ENCODE measurements around the gene TUT1.
"Not testable (repeated sequence)": the region's sequence is repeated elsewhere in the genome, so short reads cannot be mapped to it uniquely, and the experiment has no call there.

TUT1 gene

GRCh38 chr11:62591448-62592145 lies at the start of gene TUT1:
Gene TUT1 (minus strand): TSS chr11:62591523. CDS start chr11:62591485, 38 bp downstream.
- peak; percentile 99 for DNase-seq

- no peak for DNase-seq
Observed at GRCh38 chr11:62632492-62632891, 41.2 kb upstream of the TUT1 start.

- no peak for DNase-seq
Observed at GRCh38 chr11:62627713-62628112, 36.4 kb upstream of the TUT1 start.

GRCh38 chr11:62622476-62623089 lies 31.3 kb upstream of the TUT1 start:
- no peak for DNase-seq

- DNase-seq, result peak; percentile 97
Observed at GRCh38 chr11:62621567-62622470, 30.5 kb upstream of the TUT1 start, which contains the start of gene B3GAT3. Gene B3GAT3 (minus strand): TSS chr11:62621986. CDS start chr11:62621947, 39 bp downstream.

GRCh38 chr11:62621027-62621566 lies 29.8 kb upstream of the TUT1 start:
- DNase-seq, result no peak

- not testable (repeated sequence) for DNase-seq
Observed at GRCh38 chr11:62616957-62617356, 25.6 kb upstream of the TUT1 start.

GRCh38 chr11:62615521-62615920 lies 24.2 kb upstream of the TUT1 start:
- DNase-seq, result no peak

- no peak for DNase-seq
Observed at GRCh38 chr11:62614275-62614674, 23.0 kb upstream of the TUT1 start.

- no peak for DNase-seq
Observed at GRCh38 chr11:62613291-62613778, 22.0 kb upstream of the TUT1 start.

- peak; percentile 57 for DNase-seq
Observed at GRCh38 chr11:62612366-62613290, 21.3 kb upstream of the TUT1 start, which contains the start of the genes EML3 and ROM1. Gene EML3 (minus strand): TSS chr11:62612775. CDS start chr11:62612457, 318 bp downstream. Gene ROM1 (plus strand): TSS chr11:62613257. CDS start chr11:62613282, 25 bp downstream.

- no peak for DNase-seq
Observed at GRCh38 chr11:62611705-62612365, 20.5 kb upstream of the TUT1 start.

- no peak for DNase-seq
Observed at GRCh38 chr11:62610814-62611704, 19.7 kb upstream of the TUT1 start.

- DNase-seq, result no peak
Observed at GRCh38 chr11:62610403-62610802, 19.1 kb upstream of the TUT1 start.

- DNase-seq, result no peak
Observed at GRCh38 chr11:62608776-62609175, 17.5 kb upstream of the TUT1 start.

GRCh38 chr11:62607714-62608113 lies 16.4 kb upstream of the TUT1 start:
- DNase-seq, result no peak

- DNase-seq, result no peak
Observed at GRCh38 chr11:62605902-62606301, 14.6 kb upstream of the TUT1 start.

- no peak for DNase-seq
Observed at GRCh38 chr11:62605467-62605866, 14.1 kb upstream of the TUT1 start.

- DNase-seq, result peak; percentile 33
Observed at GRCh38 chr11:62604460-62605120, 13.3 kb upstream of the TUT1 start.

Measured in NCI-H2227 treated with DMSO at 0.1 percent for 48 hours (cell line).